ENCODE measurements around the gene FOXP1. TPM values are rescaled to one million over a fixed set of nuclear protein-coding genes. Genes with fewer than 3 reads are reported as not detected.

FOXP1 gene
- total and polyA plus RNA-seq, 4 donors = 4.9 to 35.4 (median 32.0) TPM

- Histone ChIP-seq H3K36me3 (ENCODE audit: control insufficient read depth in 4 of 4, insufficient read depth in 3 of 4, low read depth in 1 of 4, low read length in 3 of 4) (peaks cover 0 to 1% (median 0%) of the 10 kb centered on the region in 4 donors), H3K9me3 (ENCODE audit: control insufficient read depth in 4 of 4, low read length in 3 of 4) (no peaks in the 10 kb centered on the region), H3K27ac (ENCODE audit: low read depth in 1 of 2, low read length in 2 of 2) (no peak overlapping the region), H3K9ac (ENCODE audit: low read depth in 1 of 2, low read length in 2 of 2) (no peak overlapping the region), H3K27me3 (ENCODE audit: control insufficient read depth in 4 of 4, insufficient read depth in 4 of 4, low read length in 3 of 4) (no peaks in the 10 kb centered on the region), H3K4me3 (ENCODE audit: low read depth in 1 of 3, low read length in 3 of 3) (no peak overlapping the region), H3K4me1 (ENCODE audit: control insufficient read depth in 4 of 4, insufficient read depth in 4 of 4, low read length in 3 of 4) (peaks cover 0 to 6% (median 0%) of the 10 kb centered on the region in 4 donors)
- WGBS = 97% methylated on average over 3 of the region's 3 CpGs
- no peak for DNase-seq (ENCODE audit: low spot score)
- TF ChIP-seq GABPA (IDR thresholded peaks at IDR 0.05 in 1 of 2, conservative IDR thresholded peaks at IDR 0.05 in 1 of 2) (no peak), HNF4G (IDR thresholded peaks at IDR 0.05) (no peak), MAX (IDR thresholded peaks at IDR 0.05) (no peak), FOXA1 (IDR thresholded peaks at IDR 0.05) (no peak), NR2F2 (IDR thresholded peaks at IDR 0.05) (no peak), SP1 (IDR thresholded peaks at IDR 0.05) (no peak), JUND (IDR thresholded peaks at IDR 0.05) (no peak), RAD21 (IDR thresholded peaks at IDR 0.05) (no peak), RXRA (IDR thresholded peaks at IDR 0.05) (no peak), TAF1 (conservative IDR thresholded peaks at IDR 0.05) (no peak), CTCF (IDR thresholded peaks at IDR 0.05; ENCODE audit: low read depth, low read length, missing input control) (no peak), REST (IDR thresholded peaks at IDR 0.05) (no peak), HNF4A (conservative IDR thresholded peaks at IDR 0.05) (no peak)
- TF ChIP-seq, protein P1, sequence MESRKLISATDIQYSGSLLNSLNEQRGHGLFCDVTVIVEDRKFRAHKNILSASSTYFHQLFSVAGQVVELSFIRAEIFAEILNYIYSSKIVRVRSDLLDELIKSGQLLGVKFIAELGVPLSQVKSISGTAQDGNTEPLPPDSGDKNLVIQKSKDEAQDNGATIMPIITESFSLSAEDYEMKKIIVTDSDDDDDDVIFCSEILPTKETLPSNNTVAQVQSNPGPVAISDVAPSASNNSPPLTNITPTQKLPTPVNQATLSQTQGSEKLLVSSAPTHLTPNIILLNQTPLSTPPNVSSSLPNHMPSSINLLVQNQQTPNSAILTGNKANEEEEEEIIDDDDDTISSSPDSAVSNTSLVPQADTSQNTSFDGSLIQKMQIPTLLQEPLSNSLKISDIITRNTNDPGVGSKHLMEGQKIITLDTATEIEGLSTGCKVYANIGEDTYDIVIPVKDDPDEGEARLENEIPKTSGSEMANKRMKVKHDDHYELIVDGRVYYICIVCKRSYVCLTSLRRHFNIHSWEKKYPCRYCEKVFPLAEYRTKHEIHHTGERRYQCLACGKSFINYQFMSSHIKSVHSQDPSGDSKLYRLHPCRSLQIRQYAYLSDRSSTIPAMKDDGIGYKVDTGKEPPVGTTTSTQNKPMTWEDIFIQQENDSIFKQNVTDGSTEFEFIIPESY (IDR thresholded peaks at IDR 0.05) = no peak
These were observed 350.6 kb downstream of the FOXP1 start for GRCh38 chr3:71232895-71233294.

- Histone ChIP-seq H3K9me3 (ENCODE audit: control insufficient read depth in 4 of 4, low read length in 3 of 4) (no peaks in the 10 kb centered on the region), H3K4me1 (ENCODE audit: control insufficient read depth in 4 of 4, insufficient read depth in 4 of 4, low read length in 3 of 4) (peaks cover 0 to 6% (median 0%) of the 10 kb centered on the region in 4 donors), H3K27me3 (ENCODE audit: control insufficient read depth in 4 of 4, insufficient read depth in 4 of 4, low read length in 3 of 4) (no peaks in the 10 kb centered on the region), H3K9ac (ENCODE audit: low read depth in 1 of 2, low read length in 2 of 2) (no peak overlapping the region), H3K36me3 (ENCODE audit: control insufficient read depth in 4 of 4, insufficient read depth in 3 of 4, low read depth in 1 of 4, low read length in 3 of 4) (peaks cover 0 to 1% (median 0%) of the 10 kb centered on the region in 4 donors), H3K4me3 (ENCODE audit: low read depth in 1 of 3, low read length in 3 of 3) (no peak overlapping the region), H3K27ac (ENCODE audit: low read depth in 1 of 2, low read length in 2 of 2) (no peak overlapping the region)
- TF ChIP-seq HNF4G (IDR thresholded peaks at IDR 0.05) = no peak
- TF ChIP-seq NR2F2 (IDR thresholded peaks at IDR 0.05) = no peak
- no peak for TF ChIP-seq ATF3 (IDR thresholded peaks at IDR 0.05)
- TF ChIP-seq JUND (IDR thresholded peaks at IDR 0.05) = no peak
- no peak for TF ChIP-seq GABPA (IDR thresholded peaks at IDR 0.05 in 1 of 2, conservative IDR thresholded peaks at IDR 0.05 in 1 of 2)
- WGBS = 65% methylated on average over 3 of the region's 3 CpGs
- DNase-seq (ENCODE audit: low spot score) = no peak
These were observed 351.3 kb downstream of the FOXP1 start for GRCh38 chr3:71232175-71232679.
